ENCODE data around the gene BMP7. TPM values are rescaled to one million over a fixed set of nuclear protein-coding genes. Genes with fewer than 3 reads are reported as not detected.

Gene BMP7
- total and polyA plus RNA-seq, 2 of the 8 experiments (the other 6 are each of a cell fraction or from before 2014, with no cell fraction given) = 9.2 to 14.7 TPM

GRCh38 chr20:57137676-57138075 lies 128.8 kb downstream of the BMP7 start:
- WGBS, 2 experiments (ENCODE audit: extremely low coverage in 1 of 2, insufficient coverage in 1 of 2, insufficient read length in 1 of 2, insufficient replicate concordance in 2 of 2, low coverage in 1 of 2, low lambda C conversion rate in 2 of 2, missing lambda C conversion rate in 1 of 2) = 100% methylated on average over 1 of the region's 1 CpG; no CpG with 5 or more reads in 1 of the 2 experiments
- H4K20me1 ChIP-seq (replicated peaks in 1 of 2; ENCODE audit: control insufficient read depth in 1 of 2, insufficient read depth in 2 of 2, low read length in 2 of 2) = no peaks in the 10 kb centered on the region
- no peak for DNase-seq (ENCODE audit: low read depth in 1 of 2, low spot score in 2 of 2)
- no peak for FAIRE-seq
- H2AFZ ChIP-seq (ENCODE audit: low read length) = no peak overlapping the region
- no peak overlapping the region for H3K23ac ChIP-seq (ENCODE audit: insufficient read length)
- H2BK20ac ChIP-seq (ENCODE audit: low read length) = no peak overlapping the region
- CTCF ChIA-PET (ENCODE audit: partially characterized antibody) = interaction anchor here (0.6 kb wide), 1 partner anchor 193 kb away, joined by 3 read pairs; no protein-coding TSS in a partner anchor
- POLR2A ChIA-PET (ENCODE audit: partially characterized antibody) = no interaction called here
- no peak overlapping the region for H2AK5ac ChIP-seq (ENCODE audit: low read depth, low read length)
- H4K5ac ChIP-seq (ENCODE audit: insufficient read length, low read depth, low read length) = no peak overlapping the region
- H3K9me3 ChIP-seq (ENCODE audit: insufficient read depth in 2 of 2, low read depth in 1 of 2, low read length in 1 of 2) = no peaks in the 10 kb centered on the region
- no peaks in the 10 kb centered on the region for H3K36me3 ChIP-seq (ENCODE audit: control insufficient read depth in 2 of 4, insufficient read depth in 4 of 4, low read length in 3 of 4)
- no peak overlapping the region for H2BK120ac ChIP-seq (replicated peaks; ENCODE audit: low read depth, low read length)
- no peaks in the 10 kb centered on the region for H3K4me1 ChIP-seq (replicated peaks in 1 of 4; ENCODE audit: control insufficient read depth in 3 of 4, insufficient read depth in 4 of 4, low read length in 3 of 4)
- no peak overlapping the region for H3K9ac ChIP-seq (replicated peaks in 1 of 4; ENCODE audit: extremely low read depth in 1 of 4, low read depth in 3 of 4, low read length in 3 of 4)
- H3K14ac ChIP-seq (ENCODE audit: insufficient read length) = no peak overlapping the region
- no peak overlapping the region for H3K56ac ChIP-seq (replicated peaks; ENCODE audit: insufficient read length, low read depth, low read length)
- no peak overlapping the region for H2BK12ac ChIP-seq (ENCODE audit: low read depth, low read length)
- H3K4ac ChIP-seq (replicated peaks; ENCODE audit: insufficient read length, low read depth, low read length) = no peak overlapping the region
- no peaks in the 10 kb centered on the region for H3K79me2 ChIP-seq (ENCODE audit: control insufficient read depth in 1 of 2, insufficient read depth in 2 of 2, low read length in 2 of 2)
- H2BK5ac ChIP-seq (ENCODE audit: low read depth, low read length) = no peak overlapping the region
- no peak overlapping the region for H3K18ac ChIP-seq (ENCODE audit: extremely low read depth, low read length)
- H3K79me1 ChIP-seq (ENCODE audit: low read depth, low read length) = no peaks in the 10 kb centered on the region
- H3K23me2 ChIP-seq (ENCODE audit: low read depth, low read length) = no peaks in the 10 kb centered on the region
- no peak overlapping the region for H3K4me2 ChIP-seq (ENCODE audit: insufficient read depth in 1 of 2, low read depth in 2 of 2, low read length in 2 of 2)
- no peak overlapping the region for H3K4me3 ChIP-seq (ENCODE audit: extremely low read depth in 1 of 4, insufficient read depth in 2 of 4, low read depth in 3 of 4, low read length in 4 of 4)
- no peak overlapping the region for H4K8ac ChIP-seq (ENCODE audit: extremely low read depth, insufficient read depth, low read length)
- no peak overlapping the region for H4K91ac ChIP-seq (replicated peaks; ENCODE audit: insufficient read length, low read length)
- no peak for TF ChIP-seq GTF2F1 (IDR thresholded peaks at IDR 0.05; ENCODE audit: borderline replicate concordance, low read depth, low read length)
- H3K27me3 ChIP-seq (replicated peaks in 1 of 4; ENCODE audit: control insufficient read depth in 3 of 4, extremely low read depth in 1 of 4, insufficient read depth in 3 of 4, low read length in 3 of 4) = no peaks in the 10 kb centered on the region
- no peak overlapping the region for H3K27ac ChIP-seq (ENCODE audit: low read depth, low read length)
- no peak overlapping the region for H2BK15ac ChIP-seq (ENCODE audit: low read length)

Measured in H1 (cell line).